Stomach (tissue), 19 donors: ENCODE data around the gene TIMM23B. TPM values are rescaled to one million over a fixed set of nuclear protein-coding genes. Genes with fewer than 3 reads are reported as not detected.
"Not testable (repeated sequence)": the region's sequence is repeated elsewhere in the genome, so short reads cannot be mapped to it uniquely, and the experiment has no call there.

Source experiments
- DNase-seq, 2 donors: peaks; one replicate each; pipeline versions ENCODE4 v3.0.0 to v3.0.0-alpha.2; 2013 to 2019
- H3K27ac ChIP-seq, 5 donors: fragments of 200-600 bp in 4 of 5; sonication (generic) in 4 of 5; one replicate each; pipeline ENCODE4 v1.5.1; 2013 to 2019; ENCODE audit warnings: mild to moderate bottlenecking in 1 of 5, moderate library complexity in 1 of 5
- H3K27me3 ChIP-seq, 3 donors: fragments of 200-600 bp; sonication (generic); one replicate each; pipeline ENCODE4 v1.5.1; 2017 to 2019; ENCODE audit warnings: mixed run types in 1 of 3
- H3K36me3 ChIP-seq, 4 donors: fragments of 200-600 bp; sonication (generic); 1 replicate in 3 of 4; 2 replicates in 1 of 4; pipeline ENCODE4 v1.5.1; 2016 to 2019
- H3K4me1 ChIP-seq, 4 donors: fragments of 200-600 bp; sonication (generic); one replicate each; pipeline ENCODE4 v1.5.1; 2016 to 2019
- H3K4me3 ChIP-seq, 4 donors: fragments of 200-600 bp; sonication (generic) in 3 of 4; one replicate each; pipeline ENCODE4 v1.5.1; 2016 to 2019; ENCODE audit warnings: mild to moderate bottlenecking in 1 of 4
- H3K9me3 ChIP-seq, 4 donors: fragments of 200-600 bp; sonication (generic); one replicate each; pipeline ENCODE4 v1.5.1; 2016 to 2019
- POLR2AphosphoS5 ChIP-seq, 3 donors: sonication (generic); formaldehyde crosslinking; IDR thresholded peaks; one replicate each; pipeline ENCODE4 v1.6.1; 2016; ENCODE audit warnings: antibody characterized with exemption in 3 of 3
- WGBS, 5 donors: extraction: QIAGEN DNeasy Blood & Tissue Kit in 3 of 5; methylation state at CpG; one replicate each; pipeline versions ENCODE4 v1.1.5 to v1.1.7; 2013 to 2018; 5-methylcytosine and 5-hydroxymethylcytosine counted together
- intact Hi-C: fragments of 100-400 bp; cut with DNase I; formaldehyde crosslinking; loops from one replicate; pipeline ENCODE4 v1.15.1; 2023; ENCODE audit warnings: low total_unique reads
- long read RNA-seq, 10 donors: transcript quantifications; one replicate each; lab custom pipeline, GENCODE V29; 2026
- polyA plus RNA-seq, 3 donors: library from polyadenylated mRNA; stranded (reverse); fragments of 200-250 nt; gene quantifications; one replicate each; pipeline ENCODE4 v1.2.3, GENCODE V29; 2013
- total RNA-seq, 5 donors: library from RNA; depleted of rRNA; stranded (reverse); fragments of >200 nt; gene quantifications; one replicate each; pipeline versions ENCODE4 v1.1.0 to v1.2.3, GENCODE V29; 2014 to 2016
- donor health status: healthy with polysubstance abuse.
- donor health status: Bipolar disorder and iron deficiency.
- donor health status: healthy.

Gene TIMM23B
- total RNA-seq (10 to 100 TPM; 13.6 to 46.0 (median 37.9) TPM), polyA plus RNA-seq (1 to 10 TPM; 3.5 to 6.2 (median 5.2) TPM)
- long read RNA-seq, donor 1, result 0 reads
- long read RNA-seq, donor 2, partial matches to known transcripts, result 0 of 1 reads
- long read RNA-seq, donor 2, other reads (novel, unspliced or antisense), result 0 of 1 reads
- long read RNA-seq, donor 3, result 0 reads
- long read RNA-seq, donor 4, result 0 reads
- long read RNA-seq, donor 5, partial matches to known transcripts, result 0 of 1 reads
- long read RNA-seq, donor 5, other reads (novel, unspliced or antisense), result 0 of 1 reads
- long read RNA-seq, donor 6, transcript TIMM23B-201 (7 exons, 1,142 nt), result major isoform, 5 of 6 reads
- long read RNA-seq, donor 6, partial matches to known transcripts, result 0 of 6 reads
- long read RNA-seq, donor 6, other reads (novel, unspliced or antisense), result 0 of 6 reads
- long read RNA-seq, donor 7, partial matches to known transcripts, result 8 of 9 reads
- long read RNA-seq, donor 7, other reads (novel, unspliced or antisense), result 0 of 9 reads
- long read RNA-seq, donor 8, partial matches to known transcripts, result 0 of 2 reads
- long read RNA-seq, donor 8, other reads (novel, unspliced or antisense), result 0 of 2 reads
- long read RNA-seq, donor 9, partial matches to known transcripts, result 0 of 1 reads
- long read RNA-seq, donor 9, other reads (novel, unspliced or antisense), result 0 of 1 reads
- long read RNA-seq, donor 10, partial matches to known transcripts, result 0 of 1 reads
- long read RNA-seq, donor 10, other reads (novel, unspliced or antisense), result 0 of 1 reads

GRCh38 chr10:49941447-49942338, at the start of gene TIMM23B, which contains the start of gene PARG:
TIMM23B (plus strand) TSS chr10:49942053; CDS start chr10:49942195, 142 bp downstream.
PARG (minus strand) TSS chr10:49942027; CDS start chr10:49941725, 302 bp downstream.
- Histone ChIP-seq H3K36me3 (peaks cover 0 to 11% (median 8%) of the 10 kb centered on the region in 4 donors), H3K27ac (peak within 1 kb of the TSS; percentile 57 to 86 (median 76)), H3K4me1 (peaks cover 4 to 33% (median 29%) of the 10 kb centered on the region in 4 donors)

GRCh38 chr10:49899999-49900398, 41.9 kb upstream of the TIMM23B start:
- not testable (repeated sequence) for H3K27me3 ChIP-seq

More at GRCh38 chr10:49941447-49942338, at the start of gene TIMM23B, which contains the start of gene PARG:
- H3K27me3 ChIP-seq, H3K9me3 ChIP-seq, intact Hi-C loops: not testable (repeated sequence)
- DNase-seq, result peak; percentile 81 to 93
- peak; percentile 58 to 85 (median 59) for TF ChIP-seq POLR2AphosphoS5 (IDR thresholded peaks at IDR 0.05)
- WGBS, 5 donors, result 0 to 1% (median 0%) methylated on average over 12 to 81 of the region's 81 CpGs
- H3K4me3 ChIP-seq, result peak within 1 kb of the TSS; percentile 84 to 94 (median 88)

GRCh38 chr10:49900406-49900805, 41.4 kb upstream of the TIMM23B start:
- H3K36me3 ChIP-seq, result peaks cover 0 to 15% (median 9%) of the 10 kb centered on the region in 4 donors
- H3K4me1 ChIP-seq, DNase-seq, H3K9me3 ChIP-seq, H3K27me3 ChIP-seq, H3K27ac ChIP-seq, H3K4me3 ChIP-seq, intact Hi-C loops: not testable (repeated sequence)
- 73 to 92% (median 85%) methylated on average over 2 to 3 of the region's 3 CpGs for whole genome bisulfite sequencing, 5 donors

More at GRCh38 chr10:49899999-49900398, 41.9 kb upstream of the TIMM23B start:
- peaks cover 3 to 10% (median 4%) of the 10 kb centered on the region in 4 donors for H3K9me3 ChIP-seq
- H3K4me1 ChIP-seq, H3K4me3 ChIP-seq, DNase-seq, H3K27ac ChIP-seq, intact Hi-C loops: not testable (repeated sequence)
- H3K36me3 ChIP-seq, result peaks cover 0 to 17% (median 10%) of the 10 kb centered on the region in 4 donors
- 71 to 100% (median 83%) methylated on average over 1 to 2 of the region's 2 CpGs for WGBS, 5 donors

GRCh38 chr10:49903829-49904228, 38.0 kb upstream of the TIMM23B start:
- peaks cover 0 to 12% (median 5%) of the 10 kb centered on the region in 4 donors for H3K36me3 ChIP-seq
- H3K4me3 ChIP-seq, H3K27me3 ChIP-seq, H3K9me3 ChIP-seq, intact Hi-C loops, H3K4me1 ChIP-seq, H3K27ac ChIP-seq, DNase-seq: not testable (repeated sequence)
- WGBS, 5 donors, result 91 to 98% (median 93%) methylated on average over 3 of the region's 3 CpGs

- H3K4me3 ChIP-seq, intact Hi-C loops, H3K27ac ChIP-seq, H3K4me1 ChIP-seq, DNase-seq, H3K9me3 ChIP-seq, H3K27me3 ChIP-seq: not testable (repeated sequence)
- peaks cover 0 to 20% (median 10%) of the 10 kb centered on the region in 4 donors for H3K36me3 ChIP-seq
- WGBS, 5 donors, result 44 to 65% (median 56%) methylated on average over 4 of the region's 4 CpGs
Measured at GRCh38 chr10:49908290-49909080, 33.4 kb upstream of the TIMM23B start.

- H3K4me3 ChIP-seq, H3K9me3 ChIP-seq, H3K27ac ChIP-seq, DNase-seq, H3K27me3 ChIP-seq, intact Hi-C loops, H3K4me1 ChIP-seq: not testable (repeated sequence)
- WGBS, 5 donors, result no CpG with 5 or more reads among the region's 1 CpG
- H3K36me3 ChIP-seq, result peaks cover 0 to 24% (median 15%) of the 10 kb centered on the region in 4 donors
Measured at GRCh38 chr10:49910295-49910694, 31.6 kb upstream of the TIMM23B start.

GRCh38 chr10:49916451-49916850, 25.4 kb upstream of the TIMM23B start:
- intact Hi-C loops, DNase-seq, H3K9me3 ChIP-seq, H3K27me3 ChIP-seq, H3K27ac ChIP-seq, H3K4me3 ChIP-seq, H3K4me1 ChIP-seq: not testable (repeated sequence)
- H3K36me3 ChIP-seq, result peaks cover 0 to 47% (median 44%) of the 10 kb centered on the region in 4 donors

GRCh38 chr10:49917927-49918326, 23.9 kb upstream of the TIMM23B start:
- H3K4me3 ChIP-seq, DNase-seq, H3K4me1 ChIP-seq, intact Hi-C loops, H3K27ac ChIP-seq, H3K27me3 ChIP-seq, H3K9me3 ChIP-seq: not testable (repeated sequence)
- peaks cover 3 to 48% (median 42%) of the 10 kb centered on the region in 4 donors for H3K36me3 ChIP-seq

- H3K27me3 ChIP-seq, H3K9me3 ChIP-seq, H3K4me1 ChIP-seq, DNase-seq, H3K4me3 ChIP-seq, H3K27ac ChIP-seq, intact Hi-C loops: not testable (repeated sequence)
- 68 to 86% (median 78%) methylated on average over 4 of the region's 4 CpGs for WGBS, 5 donors
- H3K36me3 ChIP-seq, result peaks cover 3 to 46% (median 35%) of the 10 kb centered on the region in 4 donors
Measured at GRCh38 chr10:49922041-49922440, 19.8 kb upstream of the TIMM23B start.

- intact Hi-C loops, DNase-seq, H3K4me3 ChIP-seq, H3K9me3 ChIP-seq, H3K4me1 ChIP-seq, H3K27me3 ChIP-seq, H3K27ac ChIP-seq: not testable (repeated sequence)
- peaks cover 3 to 42% (median 36%) of the 10 kb centered on the region in 4 donors for H3K36me3 ChIP-seq
- 89 to 99% (median 94%) methylated on average over 4 of the region's 4 CpGs for WGBS, 5 donors
Measured at GRCh38 chr10:49923572-49923971, 18.3 kb upstream of the TIMM23B start.
